B cell (primary cell): ENCODE measurements around the gene DDX20.

Experiments
- EZH2 ChIP-seq: IDR thresholded peaks from 2 replicates; pipeline ENCODE4 v1.6.1; 2012; ENCODE audit warnings: borderline replicate concordance, low read depth, mild to moderate bottlenecking, moderate library complexity, low read length; ENCODE audit not compliant: insufficient read depth, poor library complexity, severe bottlenecking
- TF ChIP-seq, protein P1 (sequence below): fragments of 200-600 bp; IDR thresholded peaks from one replicate; pipeline ENCODE4 v1.8.0; 2022; ENCODE audit warnings: antibody characterized with exemption, mild to moderate bottlenecking

DNA sequence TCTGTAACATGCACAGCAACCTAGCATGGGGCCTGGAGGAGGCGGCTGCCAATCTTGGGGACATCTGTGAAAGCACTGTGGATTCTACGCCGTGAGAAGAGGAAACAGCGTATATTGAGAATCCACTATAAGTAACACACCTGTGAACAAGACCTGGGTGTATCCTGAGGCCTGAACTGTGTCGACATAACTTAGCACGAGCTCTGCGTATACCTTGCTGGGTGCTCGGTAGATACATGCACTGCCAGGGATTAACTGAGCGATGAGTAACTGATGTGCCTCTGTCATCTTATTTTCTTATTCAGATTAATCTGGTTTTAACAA, 58.6 kb downstream of the DDX20 start:
- TF ChIP-seq, protein P1, sequence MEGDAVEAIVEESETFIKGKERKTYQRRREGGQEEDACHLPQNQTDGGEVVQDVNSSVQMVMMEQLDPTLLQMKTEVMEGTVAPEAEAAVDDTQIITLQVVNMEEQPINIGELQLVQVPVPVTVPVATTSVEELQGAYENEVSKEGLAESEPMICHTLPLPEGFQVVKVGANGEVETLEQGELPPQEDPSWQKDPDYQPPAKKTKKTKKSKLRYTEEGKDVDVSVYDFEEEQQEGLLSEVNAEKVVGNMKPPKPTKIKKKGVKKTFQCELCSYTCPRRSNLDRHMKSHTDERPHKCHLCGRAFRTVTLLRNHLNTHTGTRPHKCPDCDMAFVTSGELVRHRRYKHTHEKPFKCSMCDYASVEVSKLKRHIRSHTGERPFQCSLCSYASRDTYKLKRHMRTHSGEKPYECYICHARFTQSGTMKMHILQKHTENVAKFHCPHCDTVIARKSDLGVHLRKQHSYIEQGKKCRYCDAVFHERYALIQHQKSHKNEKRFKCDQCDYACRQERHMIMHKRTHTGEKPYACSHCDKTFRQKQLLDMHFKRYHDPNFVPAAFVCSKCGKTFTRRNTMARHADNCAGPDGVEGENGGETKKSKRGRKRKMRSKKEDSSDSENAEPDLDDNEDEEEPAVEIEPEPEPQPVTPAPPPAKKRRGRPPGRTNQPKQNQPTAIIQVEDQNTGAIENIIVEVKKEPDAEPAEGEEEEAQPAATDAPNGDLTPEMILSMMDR: no peak
- TF ChIP-seq EZH2: no peak
